OCI-LY3 (cell line): ENCODE measurements around the gene ABHD8.

Source experiments
- H2AFZ ChIP-seq: fragments of 200-600, 300-600 bp; shearing (Covaris generic); 2 replicates; pipeline ENCODE4 v1.6.0; 2014; ENCODE audit warnings: antibody characterized with exemption, low read depth, low read length
- H3K27ac ChIP-seq: fragments of 200-600, 300-600 bp; sonication (generic); 2 replicates; pipeline ENCODE4 v1.5.1; 2014; ENCODE audit warnings: mild to moderate bottlenecking, low read length, moderate library complexity, mixed read lengths
- H3K27me3 ChIP-seq: fragments of 200-600, 300-600 bp; sonication (generic); 2 replicates; pipeline ENCODE4 v1.6.1; 2014; ENCODE audit warnings: low read depth, low read length, mixed read lengths
- H3K36me3 ChIP-seq: fragments of 200-600, 300-600 bp; sonication (generic); replicated peaks from 2 replicates; pipeline ENCODE3; 2014; ENCODE audit warnings: low read depth, low read length, mixed read lengths
- H3K4me1 ChIP-seq: fragments of 300-600, 200-600 bp; sonication (generic); 2 replicates; pipeline ENCODE4 v1.6.1; 2014; ENCODE audit warnings: low read length, mixed read lengths
- H3K4me2 ChIP-seq: fragments of 200-600, 300-600 bp; sonication (generic); 2 replicates; pipeline ENCODE4 v1.6.1; 2014; ENCODE audit warnings: low read length, mixed read lengths
- H3K4me3 ChIP-seq: fragments of 300-600, 200-600 bp; sonication (generic); 2 replicates; pipeline ENCODE4 v1.5.1; 2014; ENCODE audit warnings: antibody characterized with exemption, mild to moderate bottlenecking, low read length, moderate library complexity
- H3K79me2 ChIP-seq: fragments of 300-600, 200-600 bp; shearing (Covaris generic); 2 replicates; pipeline ENCODE4 v1.6.1; 2014; ENCODE audit warnings: mild to moderate bottlenecking, low read length, mixed read lengths
- H3K9ac ChIP-seq: fragments of 300-600, 200-600 bp; shearing (Covaris generic); 2 replicates; pipeline ENCODE4 v1.6.0; 2014; ENCODE audit warnings: mild to moderate bottlenecking, low read length, moderate library complexity
- H3K9me3 ChIP-seq: fragments of 200-600, 300-600 bp; shearing (Covaris generic); 2 replicates; pipeline ENCODE4 v1.6.1; 2014; ENCODE audit warnings: low read length, mixed read lengths; ENCODE audit not compliant: insufficient read depth
- H4K20me1 ChIP-seq: fragments of 200-600, 300-600 bp; sonication (generic); 2 replicates; pipeline ENCODE4 v1.6.1; 2016; ENCODE audit warnings: low read length, mixed read lengths; ENCODE audit not compliant: insufficient read depth
- CTCF ChIP-seq: fragments of 200-600, 300-600 bp; sonication (generic); IDR thresholded peaks from 2 replicates; pipeline ENCODE4 v1.5.1; 2014; ENCODE audit warnings: antibody characterized with exemption, low read length, low read depth
- EZH2phosphoT487 ChIP-seq: fragments of 200-600 bp; shearing (Covaris generic); IDR thresholded peaks from 2 replicates; pipeline ENCODE4 v1.6.1; 2018; ENCODE audit warnings: antibody characterized with exemption, mixed run types, low read depth

ABHD8 gene

GRCh38 chr19:17262557-17262956, 40.7 kb downstream of the ABHD8 start:
- Histone ChIP-seq H3K9ac (no peak overlapping the region), H3K4me1 (peaks cover 9% of the 10 kb centered on the region), H2AFZ (no peak overlapping the region), H3K27ac (no peak overlapping the region), H3K79me2 (peaks cover 2% of the 10 kb centered on the region), H3K4me3 (no peak overlapping the region), H4K20me1 (no peaks in the 10 kb centered on the region), H3K27me3 (no peaks in the 10 kb centered on the region), H3K4me2 (no peak overlapping the region), H3K36me3 (no peaks in the 10 kb centered on the region), H3K9me3 (no peaks in the 10 kb centered on the region)
- no peak for TF ChIP-seq EZH2phosphoT487
- TF ChIP-seq CTCF, result no peak

GRCh38 chr19:17260842-17261325, 42.3 kb downstream of the ABHD8 start:
- H3K79me2 ChIP-seq, result no peaks in the 10 kb centered on the region
- no peak overlapping the region for H3K27ac ChIP-seq
- no peaks in the 10 kb centered on the region for H3K27me3 ChIP-seq
- H2AFZ ChIP-seq, result peak overlapping the region; percentile 91
- H3K4me2 ChIP-seq, result peak overlapping the region; percentile 62
- H3K9ac ChIP-seq, result no peak overlapping the region
- H3K4me3 ChIP-seq, result peak overlapping the region; percentile 37
- H3K4me1 ChIP-seq, result peaks cover 6% of the 10 kb centered on the region
- H4K20me1 ChIP-seq, result no peaks in the 10 kb centered on the region
- H3K36me3 ChIP-seq, result no peaks in the 10 kb centered on the region
- H3K9me3 ChIP-seq, result no peaks in the 10 kb centered on the region
- TF ChIP-seq CTCF (peak; percentile 97), EZH2phosphoT487 (no peak)

GRCh38 chr19:17259934-17260333, 43.3 kb downstream of the ABHD8 start:
- Histone ChIP-seq H3K27me3 (no peaks in the 10 kb centered on the region), H3K27ac (no peak overlapping the region), H3K4me1 (peaks cover 6% of the 10 kb centered on the region), H3K36me3 (no peaks in the 10 kb centered on the region), H3K4me3 (no peak overlapping the region), H3K4me2 (no peak overlapping the region), H2AFZ (no peak overlapping the region), H3K9ac (no peak overlapping the region), H3K9me3 (no peaks in the 10 kb centered on the region), H4K20me1 (no peaks in the 10 kb centered on the region), H3K79me2 (no peaks in the 10 kb centered on the region)
- TF ChIP-seq EZH2phosphoT487 (no peak), CTCF (no peak)

- no peak overlapping the region for H3K9ac ChIP-seq
Measured at GRCh38 chr19:17259118-17259780, 44.0 kb downstream of the ABHD8 start.

More at GRCh38 chr19:17259118-17259780, 44.0 kb downstream of the ABHD8 start:
- Histone ChIP-seq H3K36me3 (no peaks in the 10 kb centered on the region), H4K20me1 (no peaks in the 10 kb centered on the region), H3K27ac (no peak overlapping the region), H3K4me1 (peaks cover 6% of the 10 kb centered on the region), H2AFZ (no peak overlapping the region), H3K4me2 (no peak overlapping the region), H3K27me3 (no peaks in the 10 kb centered on the region), H3K9me3 (no peaks in the 10 kb centered on the region), H3K79me2 (no peaks in the 10 kb centered on the region), H3K4me3 (no peak overlapping the region)
- TF ChIP-seq EZH2phosphoT487, result no peak
- no peak for TF ChIP-seq CTCF
